ENCODE results near the gene MLST8.

- no peak for TF ChIP-seq CTCF (IDR thresholded peaks at IDR 0.05)
- no peak for TF ChIP-seq POLR2A (IDR thresholded peaks at IDR 0.05)
Observed at GRCh38 chr16:2229632-2230250, 24.5 kb downstream of the MLST8 start.

All from thyroid gland (tissue), 4 donors.